A549 (cell line): ENCODE data around the gene N4BP2L2. TPM values are rescaled to one million over a fixed set of nuclear protein-coding genes. Genes with fewer than 3 reads are reported as not detected.

Experiments
- ATAC-seq, 2 experiments: fragments of 200-7000 bp in 1 of 2; fragments of >200 bp in 1 of 2; cut with Nextera tagmentation in 1 of 2; cut with Tn5 transposase in 1 of 2; 3 replicates each; pipeline versions ENCODE4 v1.8.0 to v1.9.1; 2018 to 2020; ENCODE audit warnings: mild to moderate bottlenecking in 1 of 2, moderate library complexity in 1 of 2
- CTCF ChIA-PET: fragments of 300-600 bp; sonication (Branson Sonifier 250); formaldehyde crosslinking; extraction: SDS; loops from one replicate; lab custom pipeline; 2021; ENCODE audit warnings: antibody characterized with exemption, inconsistent platforms; lab: Yijun Ruan, JAX
- POLR2A ChIA-PET: fragments of 350-600 bp; formaldehyde crosslinking; extraction: SDS; loops from one replicate; lab custom pipeline; 2021; ENCODE audit warnings: antibody characterized with exemption, inconsistent platforms; lab: Yijun Ruan, JAX
- DNase-seq, 2 experiments: peaks; one replicate each; pipeline versions ENCODE4 v3.0.0 to v3.0.0-alpha.2; 2011 to 2016; ENCODE audit warnings: low read depth in 1 of 2, low spot score in 1 of 2
- FAIRE-seq: peaks from 2 replicates; lab custom pipeline; 2011; peaks lifted over from hg19 to GRCh38; lab: Jason Lieb, UNC
- H3K27ac ChIP-seq, 2 experiments: fragments of >200 bp; sonication (Bioruptor Twin); formaldehyde crosslinking; 3 replicates each; pipeline ENCODE4 v1.5.1; 2016 to 2017
- H3K4me1 ChIP-seq: fragments of >200 bp; sonication (Bioruptor Twin); formaldehyde crosslinking; 3 replicates; pipeline ENCODE4 v1.6.1; 2016
- H3K4me2 ChIP-seq: fragments of >200 bp; sonication (Bioruptor Twin); formaldehyde crosslinking; 3 replicates; pipeline ENCODE4 v1.6.1; 2016
- H3K4me3 ChIP-seq: fragments of >200 bp; sonication (Bioruptor Twin); formaldehyde crosslinking; 3 replicates; pipeline ENCODE4 v1.5.1; 2016
- H3K9me3 ChIP-seq: fragments of >200 bp; sonication (Bioruptor Twin); formaldehyde crosslinking; 3 replicates; pipeline ENCODE4 v1.6.1; 2016
- CHD4 ChIP-seq: fragments of 200-600 bp; sonication (generic); IDR thresholded peaks from 2 replicates; pipeline ENCODE4 v1.6.1; 2016; ENCODE audit warnings: antibody characterized with exemption, mild to moderate bottlenecking, borderline replicate concordance
- CTCF ChIP-seq: fragments of >200 bp; sonication (Bioruptor Twin); formaldehyde crosslinking; IDR thresholded peaks from 3 replicates; pipeline ENCODE4 v1.5.1; 2016
- EHMT2 ChIP-seq: fragments of 200-600 bp; sonication (generic); IDR thresholded peaks from 2 replicates; pipeline ENCODE4 v1.6.1; 2016; ENCODE audit warnings: antibody characterized with exemption, low read depth, mild to moderate bottlenecking, moderate library complexity
- FOSL2 ChIP-seq, 2 experiments: fragments of 450-650 bp in 1 of 2; fragments of >200 bp in 1 of 2; sonication (Bioruptor Twin) in 1 of 2; formaldehyde crosslinking; IDR thresholded peaks; 2 replicates each; pipeline versions ENCODE4 v1.5.0 to v1.6.1; 2016 to 2020; ENCODE audit warnings: mild to moderate bottlenecking in 1 of 2, moderate library complexity in 1 of 2
- MAZ ChIP-seq: fragments of 150-350 bp; IDR thresholded peaks from 2 replicates; pipeline ENCODE4 v1.6.1; 2014; ENCODE audit warnings: antibody characterized with exemption, low read depth, low read length, borderline replicate concordance
- NFE2L2 ChIP-seq: fragments of 150-350 bp; conservative IDR thresholded peaks from 2 replicates; pipeline ENCODE4 v1.6.1; 2014; ENCODE audit warnings: low read length
- PHF8 ChIP-seq: fragments of 200-600 bp; sonication (generic); IDR thresholded peaks from 2 replicates; pipeline ENCODE4 v1.6.1; 2016; ENCODE audit warnings: low read depth, mild to moderate bottlenecking, antibody characterized with exemption, moderate library complexity, borderline replicate concordance
- RAD21 ChIP-seq, 2 experiments: fragments of >200 bp in 1 of 2; sonication (Bioruptor Twin) in 1 of 2; formaldehyde crosslinking in 1 of 2; IDR thresholded peaks in 1 of 2; conservative IDR thresholded peaks in 1 of 2; 2 replicates in 1 of 2; 3 replicates in 1 of 2; pipeline ENCODE4 v1.6.1; 2012 to 2018; ENCODE audit warnings: inconsistent platforms in 1 of 2
- RNF2 ChIP-seq: fragments of 200-600 bp; sonication (generic); IDR thresholded peaks from 2 replicates; pipeline ENCODE4 v1.6.1; 2016; ENCODE audit warnings: low read depth, mild to moderate bottlenecking, antibody characterized with exemption, moderate library complexity, borderline replicate concordance
- SMC3 ChIP-seq: fragments of >200 bp; sonication (Bioruptor Twin); formaldehyde crosslinking; IDR thresholded peaks from 3 replicates; pipeline ENCODE4 v1.6.1; 2018; ENCODE audit warnings: inconsistent platforms
- WGBS: methylation state at CpG from one replicate; pipeline ENCODE4 v1.1.6; 2017; ENCODE audit errors: missing lambda C conversion rate; 5-methylcytosine and 5-hydroxymethylcytosine counted together
- polyA plus RNA-seq, 4 experiments: library from polyadenylated mRNA; depleted of rRNA in 3 of 4; stranded (reverse); fragments of >200 nt; fragmentation: RNase III in 1 of 4; extraction: RNeasy Plus Mini Kit Qiagen cat#74134 plus additional on column Dnase treatment in 1 of 4; gene quantifications; 2 replicates in 3 of 4; 3 replicates in 1 of 4; pipeline ENCODE4 v1.2.3, GENCODE V29; 2011 to 2017
- TF ChIP-seq, protein P1 (sequence below): IDR thresholded peaks from 2 replicates; pipeline ENCODE4 v1.6.1; 2012
- TF ChIP-seq, protein P2 (sequence below): fragments of 450-650 bp; IDR thresholded peaks from 2 replicates; pipeline ENCODE4 v1.6.1; 2014; ENCODE audit warnings: antibody characterized with exemption
- TF ChIP-seq, protein P3 (sequence below): fragments of 250-450 bp; sonication (Bioruptor Pico); IDR thresholded peaks from 2 replicates; pipeline ENCODE4 v1.5.0; 2021; ENCODE audit warnings: mild to moderate bottlenecking, moderate library complexity, borderline replicate concordance

Gene N4BP2L2
- polyA plus RNA-seq, 2 of the 4 experiments (the other 2 are of a cell fraction) = 29.3 to 56.2 TPM

DNA sequence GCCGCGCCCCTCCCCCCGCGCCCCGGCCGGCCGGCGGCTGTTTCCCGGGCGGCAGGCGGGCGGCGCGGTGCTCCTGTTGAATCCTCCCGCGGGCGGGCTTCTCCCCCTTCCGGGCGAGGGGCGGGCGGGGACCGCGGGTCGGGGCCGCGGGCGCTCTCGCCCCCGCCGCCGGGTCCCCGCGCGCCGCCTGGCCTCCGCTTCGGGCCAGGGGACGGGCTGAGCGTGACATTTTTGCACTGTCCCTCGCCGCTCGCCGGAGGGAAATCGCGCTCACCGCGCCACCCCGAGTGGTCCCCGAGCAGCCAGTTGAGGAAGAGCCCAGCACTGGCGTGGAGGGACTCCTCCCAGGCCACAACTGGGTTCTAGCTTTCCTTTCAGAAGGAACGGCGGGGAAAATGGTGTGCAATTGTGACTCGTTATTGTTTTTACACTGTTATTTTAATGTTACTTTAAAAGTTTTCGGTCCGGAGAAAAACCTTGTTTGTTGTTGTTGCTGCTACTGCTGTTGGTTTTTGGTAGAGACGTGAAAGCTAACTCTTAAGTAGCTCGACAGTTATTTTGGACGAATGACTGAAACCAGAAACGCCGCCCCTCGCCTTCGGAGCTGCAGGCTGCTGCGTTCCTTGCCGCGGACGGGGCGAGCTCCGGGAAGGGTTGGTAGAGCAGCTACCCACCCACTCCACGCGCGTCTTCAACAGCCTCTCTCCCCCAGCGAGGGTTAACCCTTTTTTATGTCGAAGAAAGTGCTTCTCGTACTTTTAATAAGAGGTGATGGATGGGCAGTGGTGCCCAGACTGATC is 48.6 kb upstream of the N4BP2L2 start:
- ChIA-PET POLR2A (interaction anchor here (1.0 kb wide), 1 partner anchor 956 kb away, joined by 3 read pairs; no protein-coding TSS in a partner anchor), CTCF (interaction anchor here (0.7 to 2.2 kb wide), 8 partner anchors 9 to 430 kb away, joined by 3 to 7 read pairs (median 5); no protein-coding TSS in a partner anchor)
- H3K4me3 ChIP-seq = peak overlapping the region; percentile 98
- peaks cover 9% of the 10 kb centered on the region; the same call in 2 of the 3 replicates for H3K4me1 ChIP-seq
- H3K27ac ChIP-seq = peak overlapping the region; percentile 99 to 100
- ATAC-seq = peak; percentile 69 to 72
- H3K4me2 ChIP-seq = peak overlapping the region; percentile 92
- peak; percentile 10 to 38 for DNase-seq
- no peak for FAIRE-seq
- H3K9me3 ChIP-seq = no peaks in the 10 kb centered on the region
- no peak for TF ChIP-seq RNF2
- TF ChIP-seq CHD4 = no peak
- TF ChIP-seq NFE2L2 = no peak
- no peak for TF ChIP-seq FOSL2 (IDR thresholded peaks at IDR 0.05)
- TF ChIP-seq FOSL2 (CRISPR knock-in tag; IDR thresholded peaks at IDR 0.05) = no peak
- WGBS = 1% methylated on average over 25 of the region's 74 CpGs

GRCh38 chr13:32586080-32586900 is 47.7 kb upstream of the N4BP2L2 start, which contains the start of gene PDS5B:
Gene PDS5B (plus strand): TSS chr13:32586452. CDS start chr13:32648773, 62,321 bp downstream.
- peak; percentile 90 to 97 for ATAC-seq
- POLR2A ChIA-PET = interaction anchor here (0.5 to 1.0 kb wide), 3 partner anchors 797 to 957 kb away, joined by 3 to 8 read pairs (median 3); no protein-coding TSS in a partner anchor

More at GRCh38 chr13:32586080-32586900, 47.7 kb upstream of the N4BP2L2 start, which contains the start of gene PDS5B:
- FAIRE-seq (no peak), DNase-seq (peak; percentile 62 to 89)
- peaks cover 9% of the 10 kb centered on the region; the same call in 2 of the 3 replicates for H3K4me1 ChIP-seq
- 0% methylated on average over 5 of the region's 97 CpGs for whole genome bisulfite sequencing
- no peaks in the 10 kb centered on the region for H3K9me3 ChIP-seq
- CTCF ChIA-PET = interaction anchor here (0.6 to 1.7 kb wide), 36 partner anchors 8 to 957 kb away, joined by 3 to 16 read pairs (median 4); no protein-coding TSS in a partner anchor
- H3K4me2 ChIP-seq = peak within 1 kb of the TSS; percentile 92
- H3K27ac ChIP-seq = peak within 1 kb of the TSS; percentile 99 to 100
- peak within 1 kb of the TSS; percentile 98 for H3K4me3 ChIP-seq
- TF ChIP-seq CTCF (peak; percentile 81), EHMT2 (no peak), SMC3 (peak; percentile 78), PHF8 (peak; percentile 22; the same call in 1 of the 2 replicates), RAD21 (conservative IDR thresholded peaks at IDR 0.05 in 1 of 2, IDR thresholded peaks at IDR 0.05 in 1 of 2) (peak; percentile 65 to 93), MAZ (peak; percentile 56; the same call in 1 of the 2 replicates)
- TF ChIP-seq, protein P1, sequence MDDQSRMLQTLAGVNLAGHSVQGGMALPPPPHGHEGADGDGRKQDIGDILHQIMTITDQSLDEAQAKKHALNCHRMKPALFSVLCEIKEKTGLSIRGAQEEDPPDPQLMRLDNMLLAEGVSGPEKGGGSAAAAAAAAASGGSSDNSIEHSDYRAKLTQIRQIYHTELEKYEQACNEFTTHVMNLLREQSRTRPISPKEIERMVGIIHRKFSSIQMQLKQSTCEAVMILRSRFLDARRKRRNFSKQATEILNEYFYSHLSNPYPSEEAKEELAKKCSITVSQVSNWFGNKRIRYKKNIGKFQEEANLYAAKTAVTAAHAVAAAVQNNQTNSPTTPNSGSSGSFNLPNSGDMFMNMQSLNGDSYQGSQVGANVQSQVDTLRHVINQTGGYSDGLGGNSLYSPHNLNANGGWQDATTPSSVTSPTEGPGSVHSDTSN = no peak
- TF ChIP-seq, protein P2, sequence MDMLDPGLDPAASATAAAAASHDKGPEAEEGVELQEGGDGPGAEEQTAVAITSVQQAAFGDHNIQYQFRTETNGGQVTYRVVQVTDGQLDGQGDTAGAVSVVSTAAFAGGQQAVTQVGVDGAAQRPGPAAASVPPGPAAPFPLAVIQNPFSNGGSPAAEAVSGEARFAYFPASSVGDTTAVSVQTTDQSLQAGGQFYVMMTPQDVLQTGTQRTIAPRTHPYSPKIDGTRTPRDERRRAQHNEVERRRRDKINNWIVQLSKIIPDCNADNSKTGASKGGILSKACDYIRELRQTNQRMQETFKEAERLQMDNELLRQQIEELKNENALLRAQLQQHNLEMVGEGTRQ = no peak
- TF ChIP-seq, protein P3, sequence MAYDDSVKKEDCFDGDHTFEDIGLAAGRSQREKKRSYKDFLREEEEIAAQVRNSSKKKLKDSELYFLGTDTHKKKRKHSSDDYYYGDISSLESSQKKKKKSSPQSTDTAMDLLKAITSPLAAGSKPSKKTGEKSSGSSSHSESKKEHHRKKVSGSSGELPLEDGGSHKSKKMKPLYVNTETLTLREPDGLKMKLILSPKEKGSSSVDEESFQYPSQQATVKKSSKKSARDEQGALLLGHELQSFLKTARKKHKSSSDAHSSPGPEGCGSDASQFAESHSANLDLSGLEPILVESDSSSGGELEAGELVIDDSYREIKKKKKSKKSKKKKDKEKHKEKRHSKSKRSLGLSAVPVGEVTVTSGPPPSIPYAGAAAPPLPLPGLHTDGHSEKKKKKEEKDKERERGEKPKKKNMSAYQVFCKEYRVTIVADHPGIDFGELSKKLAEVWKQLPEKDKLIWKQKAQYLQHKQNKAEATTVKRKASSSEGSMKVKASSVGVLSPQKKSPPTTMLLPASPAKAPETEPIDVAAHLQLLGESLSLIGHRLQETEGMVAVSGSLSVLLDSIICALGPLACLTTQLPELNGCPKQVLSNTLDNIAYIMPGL (CRISPR knock-in tag) = no peak
- TF ChIP-seq, all 56 proteins: peak for 5
